Left ventricle myocardium inferior (tissue), 1 donor: ENCODE data around the gene CHEK2. TPM values are rescaled to one million over a fixed set of nuclear protein-coding genes. Genes with fewer than 3 reads are reported as not detected.
"Not testable (repeated sequence)": the region's sequence is repeated elsewhere in the genome, so short reads cannot be mapped to it uniquely, and the experiment has no call there.

ENCODE experiments used
- DNase-seq: peaks from one replicate; pipeline ENCODE4 v3.0.0-alpha.2; 2020
- H3K27ac ChIP-seq: fragments of 200-600 bp; replicated peaks from 2 replicates; pipeline ENCODE4 v1.8.0; 2021
- H3K27me3 ChIP-seq: fragments of 200-600 bp; 2 replicates; pipeline ENCODE4 v1.8.0; 2021; ENCODE audit warnings: low read depth
- H3K36me3 ChIP-seq: fragments of 200-600 bp; 2 replicates; pipeline ENCODE4 v1.8.0; 2021
- H3K4me1 ChIP-seq: fragments of 200-600 bp; 2 replicates; pipeline ENCODE4 v1.8.0; 2021
- H3K4me3 ChIP-seq: fragments of 200-600 bp; 2 replicates; pipeline ENCODE4 v1.8.0; 2021; ENCODE audit warnings: mild to moderate bottlenecking, moderate library complexity
- H3K9me3 ChIP-seq: fragments of 200-600 bp; replicated peaks from 2 replicates; pipeline ENCODE4 v1.8.0; 2021
- CTCF ChIP-seq: fragments of 200-600 bp; IDR thresholded peaks from 2 replicates; pipeline ENCODE4 v1.8.0; 2021; ENCODE audit warnings: antibody characterized with exemption, mild to moderate bottlenecking, borderline replicate concordance
- intact Hi-C: fragments of 100-400 bp; cut with micrococcal nuclease; formaldehyde crosslinking; loops from one replicate; pipeline ENCODE4 v1.11.0; 2022
- total RNA-seq: library from RNA; stranded (reverse); fragmentation: NEBNext Ultra II Directional; extraction: Animal tissue kit (Norgen Biotek cat#: 25700); gene quantifications from one replicate; pipeline ENCODE4 v1.2.1, GENCODE V29; 2021
- donor health status: DM: no; HTN: yes; CAD: no; lungs with severe emphysema.

The CHEK2 gene
- total RNA-seq, 1 donor from 2014 or later, result 2.5 TPM

DNA sequence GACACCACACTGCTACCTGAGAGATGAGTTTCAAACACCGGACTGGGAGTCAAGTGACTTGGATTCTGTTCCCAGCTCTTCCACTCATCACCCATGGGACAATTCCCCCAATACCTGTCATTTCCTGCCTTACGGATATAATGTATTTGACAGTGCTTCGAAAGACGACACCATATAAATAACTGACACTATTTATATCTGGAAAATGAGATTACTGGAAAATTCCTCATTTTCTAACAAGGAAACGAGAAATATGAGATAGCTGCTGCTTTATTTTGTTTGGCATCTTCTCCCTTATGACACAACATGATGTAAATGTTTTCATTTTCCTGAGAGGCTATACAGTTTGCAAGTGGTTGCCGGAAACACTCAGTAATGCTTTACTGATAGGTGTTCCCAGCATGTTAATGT, 8.9 kb upstream of the CHEK2 start:
- Histone ChIP-seq H3K4me3 (no peak overlapping the region), H3K27me3 (no peaks in the 10 kb centered on the region), H3K4me1 (peaks cover 11% of the 10 kb centered on the region), H3K27ac (peak overlapping the region; percentile 4), H3K36me3 (peaks cover 52% of the 10 kb centered on the region), H3K9me3 (no peaks in the 10 kb centered on the region)
- DNase-seq, result no peak
- TF ChIP-seq CTCF, result no peak
- intact Hi-C loops, result no loop called here

GRCh38 chr22:28743852-28744251, 2.2 kb upstream of the CHEK2 start:
- Histone ChIP-seq H3K9me3 (no peaks in the 10 kb centered on the region), H3K4me1 (peaks cover 22% of the 10 kb centered on the region), H3K27ac (no peak overlapping the region), H3K36me3 (peaks cover 52% of the 10 kb centered on the region), H3K4me3 (no peak overlapping the region), H3K27me3 (no peaks in the 10 kb centered on the region)
- intact Hi-C loops, result no loop called here
- no peak for TF ChIP-seq CTCF
- no peak for DNase-seq

- Histone ChIP-seq H3K36me3 (peaks cover 39% of the 10 kb centered on the region), H3K27ac (peak overlapping the region; percentile 100), H3K4me1 (peaks cover 22% of the 10 kb centered on the region), H3K9me3 (no peaks in the 10 kb centered on the region), H3K27me3 (no peaks in the 10 kb centered on the region), H3K4me3 (peak overlapping the region; percentile 100)
- no peak for TF ChIP-seq CTCF
- DNase-seq, result no peak
- intact Hi-C loops, result no loop called here
Observed at GRCh38 chr22:28742562-28742962, 942 bp upstream of the CHEK2 start.

DNA sequence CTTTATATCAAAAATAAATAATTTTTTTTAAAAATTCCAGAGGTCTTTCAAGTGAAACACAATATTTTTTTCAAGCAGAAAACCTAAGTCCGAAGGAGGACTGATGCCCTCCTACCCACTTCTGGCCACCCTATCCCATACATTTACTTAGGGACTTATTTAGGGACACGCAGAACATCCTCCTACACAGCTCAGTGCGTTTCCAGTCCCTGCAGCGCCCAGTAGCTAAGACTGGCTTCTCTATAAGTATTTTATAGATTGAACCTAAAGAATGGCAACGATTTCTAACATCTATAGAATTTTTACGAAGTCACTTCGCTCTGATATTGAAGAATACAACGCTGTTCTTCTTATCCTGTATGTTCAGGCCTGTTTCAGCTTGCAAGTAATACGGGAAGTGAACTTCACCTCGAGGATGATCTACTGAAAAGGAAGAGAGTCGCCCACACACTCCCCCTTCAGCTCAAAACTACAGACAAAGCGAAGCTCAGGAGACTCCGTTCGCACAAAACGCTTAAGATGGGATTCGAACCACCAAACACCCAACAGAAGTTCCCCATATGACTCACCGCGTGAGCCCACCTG, 328 bp downstream of the CHEK2 start:
- DNase-seq, result no peak
- H3K27ac ChIP-seq, result peak overlapping the region; percentile 100
- TF ChIP-seq CTCF, result no peak

GRCh38 chr22:28738876-28739275, 2.7 kb downstream of the CHEK2 start:
- H3K36me3 ChIP-seq, H3K4me3 ChIP-seq, H3K27ac ChIP-seq, DNase-seq, H3K9me3 ChIP-seq, H3K27me3 ChIP-seq, intact Hi-C loops: not testable (repeated sequence)
- peaks cover 22% of the 10 kb centered on the region for H3K4me1 ChIP-seq

More for the DNA sequence above, 328 bp downstream of the CHEK2 start:
- peak overlapping the region; percentile 100 for H3K4me3 ChIP-seq
- peaks cover 22% of the 10 kb centered on the region for H3K4me1 ChIP-seq
- H3K36me3 ChIP-seq, result peaks cover 27% of the 10 kb centered on the region
- no peaks in the 10 kb centered on the region for H3K9me3 ChIP-seq
- no peaks in the 10 kb centered on the region for H3K27me3 ChIP-seq
- intact Hi-C loops, result no loop called here

- no peak for TF ChIP-seq CTCF
- Histone ChIP-seq H3K4me1 (peaks cover 13% of the 10 kb centered on the region), H3K36me3 (no peaks in the 10 kb centered on the region), H3K9me3 (no peaks in the 10 kb centered on the region), H3K4me3 (no peak overlapping the region), H3K27ac (no peak overlapping the region), H3K27me3 (no peaks in the 10 kb centered on the region)
- intact Hi-C loops, result no loop called here
- DNase-seq, result no peak
Observed at GRCh38 chr22:28737701-28738100, 3.9 kb downstream of the CHEK2 start.
